Urinary bladder (tissue), 4 donors: Measurements from ENCODE around the gene FUOM. TPM values are rescaled to one million over a fixed set of nuclear protein-coding genes. Genes with fewer than 3 reads are reported as not detected.

ENCODE experiments used
- DNase-seq: peaks from one replicate; pipeline ENCODE4 v3.0.0-alpha.2; 2015; ENCODE audit errors: extremely low spot score
- H3K27ac ChIP-seq: one replicate; pipeline ENCODE4 v1.5.1; 2013; ENCODE audit warnings: low read depth, mild to moderate bottlenecking, moderate library complexity
- H3K36me3 ChIP-seq: one replicate; pipeline ENCODE4 v1.6.1; 2013; ENCODE audit warnings: mild to moderate bottlenecking, moderate library complexity; ENCODE audit not compliant: insufficient read depth
- H3K4me1 ChIP-seq: one replicate; pipeline ENCODE4 v1.6.1; 2013; ENCODE audit warnings: mild to moderate bottlenecking, moderate library complexity; ENCODE audit not compliant: insufficient read depth
- H3K4me3 ChIP-seq: one replicate; pipeline ENCODE4 v1.5.1; 2013; ENCODE audit warnings: low read depth, low read length
- WGBS: extraction: QIAGEN DNeasy Blood & Tissue Kit; methylation state at CpG from one replicate; pipeline ENCODE4 v1.1.7; 2013; 5-methylcytosine and 5-hydroxymethylcytosine counted together
- polyA plus RNA-seq: library from polyadenylated mRNA; stranded (reverse); fragments of 200-250 nt; gene quantifications from one replicate; pipeline ENCODE4 v1.2.3, GENCODE V29; 2013
- small RNA-seq: library from RNA; depleted of rRNA; stranded (forward); fragments of <200 nt; gene quantifications from one replicate; pipeline ENCODE3, GENCODE V24; 2014
- total RNA-seq: library from RNA; depleted of rRNA; stranded (reverse); fragments of >200 nt; gene quantifications from one replicate; pipeline ENCODE4 v1.2.3, GENCODE V29; 2014
- donor health status: healthy with polysubstance abuse.
- donor health status: healthy.

Gene FUOM
- total and polyA plus RNA-seq, 2 donors = 5.2 to 16.9 TPM

GRCh38 chr10:133308421-133309099 lies 49.3 kb downstream of the FUOM start, which contains the start of the genes TUBGCP2 and ZNF511:
Gene TUBGCP2, minus strand, starts transcription at chr10:133308872. Its CDS starts 5,931 bp downstream, at chr10:133302941.
Gene ZNF511, plus strand, starts transcription at chr10:133308914. Its CDS starts 30 bp downstream, at chr10:133308944.
- Histone ChIP-seq H3K4me3 (peak within 1 kb of the TSS; percentile 81), H3K27ac (peak within 1 kb of the TSS; percentile 96), H3K4me1 (no peaks in the 10 kb centered on the region), H3K36me3 (no peaks in the 10 kb centered on the region)
- under 1% methylated on average over 89 of the region's 89 CpGs for WGBS
- DNase-seq = peak; percentile 20

DNA sequence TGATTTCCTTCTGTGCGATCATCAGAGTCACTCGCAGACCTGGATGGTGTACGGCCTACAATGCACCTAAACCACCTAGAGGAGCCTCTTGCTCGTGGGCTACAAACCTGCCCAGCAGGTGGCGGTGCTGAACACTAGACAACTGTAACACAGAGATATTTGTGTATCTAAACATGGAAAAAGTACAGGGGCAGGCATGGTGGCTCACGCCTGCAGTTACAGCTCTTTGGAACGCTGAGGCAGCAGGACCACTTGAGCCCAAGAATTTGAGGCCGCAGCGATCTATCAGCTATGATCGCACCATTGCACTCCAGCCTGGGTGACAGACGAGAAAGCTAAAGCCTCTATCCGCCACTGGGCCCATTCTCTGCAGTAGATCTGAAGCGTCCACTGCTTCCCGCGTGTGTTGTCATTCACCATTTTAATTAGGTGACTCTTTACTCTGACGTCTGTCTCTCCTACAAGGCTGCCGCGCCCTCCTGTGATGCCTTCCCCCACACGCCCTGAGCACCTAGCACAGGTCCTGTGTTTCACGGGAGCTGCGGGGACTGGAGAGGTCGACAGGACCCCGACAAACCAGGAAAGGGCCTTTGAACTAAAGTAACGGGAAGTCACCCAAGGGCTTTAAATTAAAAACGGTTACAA lies 49.9 kb downstream of the FUOM start:
- peak; percentile 41 for DNase-seq
- Histone ChIP-seq H3K36me3 (no peaks in the 10 kb centered on the region), H3K27ac (peak overlapping the region; percentile 96), H3K4me1 (no peaks in the 10 kb centered on the region), H3K4me3 (peak overlapping the region; percentile 81)
- 7% methylated on average over 25 of the region's 25 CpGs for WGBS

DNA sequence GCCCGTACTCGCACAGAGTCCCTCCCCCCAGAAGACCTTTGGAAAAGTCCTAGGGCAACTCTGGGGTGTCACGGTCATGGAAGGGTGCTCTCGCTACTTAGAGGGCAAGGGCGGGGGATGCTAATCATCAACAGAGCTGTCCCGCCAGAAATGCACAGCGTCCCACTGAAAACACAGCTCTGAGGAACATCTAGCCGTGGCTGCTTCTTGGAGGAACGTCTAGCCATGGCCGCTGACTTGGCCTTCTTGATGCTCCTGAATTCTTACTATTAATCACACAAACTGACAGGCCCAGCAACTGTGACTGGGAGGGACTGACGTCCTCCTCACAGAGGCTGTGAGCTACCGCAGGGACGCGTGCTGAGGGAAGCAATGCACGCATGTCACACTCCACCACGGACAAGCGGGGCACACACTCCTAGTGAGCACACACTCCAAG lies 50.9 kb downstream of the FUOM start:
- Histone ChIP-seq H3K4me1 (no peaks in the 10 kb centered on the region), H3K4me3 (no peak overlapping the region), H3K27ac (no peak overlapping the region), H3K36me3 (no peaks in the 10 kb centered on the region)
- DNase-seq = no peak
- 88% methylated on average over 17 of the region's 17 CpGs for whole genome bisulfite sequencing

- 85% methylated on average over 5 of the region's 5 CpGs for WGBS
- H3K4me3 ChIP-seq = no peak overlapping the region
- DNase-seq = no peak
- H3K4me1 ChIP-seq = no peaks in the 10 kb centered on the region
- no peaks in the 10 kb centered on the region for H3K36me3 ChIP-seq
- H3K27ac ChIP-seq = no peak overlapping the region
Measured at GRCh38 chr10:133306097-133306476, 51.7 kb downstream of the FUOM start.

Small RNA genes within 50 kb of the gene (small RNA-seq; reads per million reads assigned to genes)
- gene AL360181.4 (not detected), gene BANF1P2 (not detected), gene MIR3944 (not detected)

Other genes with a start within 250 kb of the FUOM start
- gene KNDC1, start 197.8 kb downstream of the FUOM start, total RNA-seq = 1.2 TPM
- 0.47 TPM for gene KNDC1, start 197.8 kb downstream of the FUOM start, polyA plus RNA-seq
- not detected for gene UTF1, start 127.8 kb downstream of the FUOM start, total RNA-seq
- gene UTF1, start 127.8 kb downstream of the FUOM start, polyA plus RNA-seq = not detected
- gene VENTX, start 120.2 kb downstream of the FUOM start, total RNA-seq = not detected
- 1.3 TPM for gene VENTX, start 120.2 kb downstream of the FUOM start, polyA plus RNA-seq
- 3.0 TPM for gene ADAM8, start 81.2 kb downstream of the FUOM start, total RNA-seq
- gene ADAM8, start 81.2 kb downstream of the FUOM start, polyA plus RNA-seq = 5.7 TPM
- 27.8 TPM for gene TUBGCP2, start 49.1 kb downstream of the FUOM start, total RNA-seq
- gene TUBGCP2, start 49.1 kb downstream of the FUOM start, polyA plus RNA-seq = 35.6 TPM
- 24.1 TPM for gene ZNF511, start 49.1 kb downstream of the FUOM start, total RNA-seq
- 41.5 TPM for gene ZNF511, start 49.1 kb downstream of the FUOM start, polyA plus RNA-seq
- 0.79 TPM for gene CALY, start 21.1 kb downstream of the FUOM start, total RNA-seq
- gene CALY, start 21.1 kb downstream of the FUOM start, polyA plus RNA-seq = 1.1 TPM
- gene PRAP1, start 10.6 kb downstream of the FUOM start, total RNA-seq = not detected
- 0.19 TPM for gene PRAP1, start 10.6 kb downstream of the FUOM start, polyA plus RNA-seq
- gene ECHS1, start 15.3 kb upstream of the FUOM start, total RNA-seq = 43.0 TPM
- gene ECHS1, start 15.3 kb upstream of the FUOM start, polyA plus RNA-seq = 93.9 TPM
- gene PAOX, start 21.2 kb upstream of the FUOM start, total RNA-seq = 4.3 TPM
- gene PAOX, start 21.2 kb upstream of the FUOM start, polyA plus RNA-seq = 8.9 TPM
- 32.0 TPM for gene MTG1, start 36.1 kb upstream of the FUOM start, total RNA-seq
- 34.5 TPM for gene MTG1, start 36.1 kb upstream of the FUOM start, polyA plus RNA-seq
- gene SPRN, start 66.6 kb upstream of the FUOM start, total RNA-seq = 0.74 TPM
- 0.19 TPM for gene SPRN, start 66.6 kb upstream of the FUOM start, polyA plus RNA-seq
- gene SCART1, start 95.9 kb upstream of the FUOM start, total RNA-seq = 3.3 TPM
- gene SCART1, start 95.9 kb upstream of the FUOM start, polyA plus RNA-seq = 0.86 TPM
- gene CYP2E1, start 169.3 kb upstream of the FUOM start, total RNA-seq = 1.1 TPM
- gene CYP2E1, start 169.3 kb upstream of the FUOM start, polyA plus RNA-seq = 3.6 TPM
- gene SYCE1, start 207.6 kb upstream of the FUOM start, total RNA-seq = not detected
- gene SYCE1, start 207.6 kb upstream of the FUOM start, polyA plus RNA-seq = not detected